ENCODE measurements around the gene ZNF672.
"Not testable (repeated sequence)": the region's sequence is repeated elsewhere in the genome, so short reads cannot be mapped to it uniquely, and the experiment has no call there.

ZNF672 gene

GRCh38 chr1:248792342-248792741 is 45.7 kb upstream of the ZNF672 start:
- H3K4me3 ChIP-seq (IDR thresholded peaks at IDR 0.05; ENCODE audit: insufficient read depth, low read depth, low read length): no peak overlapping the region
- H3K27ac ChIP-seq: peak overlapping the region; percentile 62; the same call in 1 of the 2 replicates
- no peaks in the 10 kb centered on the region for H3K79me2 ChIP-seq (ENCODE audit: insufficient read depth, low read depth)
- H3K36me3 ChIP-seq (ENCODE audit: insufficient read depth): no peaks in the 10 kb centered on the region
- TF ChIP-seq CTCF (conservative IDR thresholded peaks at IDR 0.05; ENCODE audit: low read depth, low read length): no peak
- H3K4me1 ChIP-seq (ENCODE audit: low read depth, poor library complexity, severe bottlenecking): peaks cover 42% of the 10 kb centered on the region
- no peak overlapping the region for H3K9ac ChIP-seq
- H3K27me3 ChIP-seq (ENCODE audit: insufficient read depth, low read depth): no peaks in the 10 kb centered on the region
- no peak overlapping the region for H2AFZ ChIP-seq (ENCODE audit: low read depth)
- no peaks in the 10 kb centered on the region for H4K20me1 ChIP-seq (ENCODE audit: insufficient read depth)
- no peak overlapping the region; the same call in 1 of the 2 replicates for H3K4me2 ChIP-seq

GRCh38 chr1:248793592-248793991 is 44.4 kb upstream of the ZNF672 start:
- no peaks in the 10 kb centered on the region for H3K36me3 ChIP-seq (ENCODE audit: insufficient read depth)
- no peak for TF ChIP-seq CTCF (conservative IDR thresholded peaks at IDR 0.05; ENCODE audit: low read depth, low read length)
- H3K4me1 ChIP-seq (ENCODE audit: low read depth, poor library complexity, severe bottlenecking): peaks cover 31% of the 10 kb centered on the region
- peak overlapping the region; percentile 12; the same call in 1 of the 2 replicates for H2AFZ ChIP-seq (ENCODE audit: low read depth)
- no peaks in the 10 kb centered on the region for H3K27me3 ChIP-seq (ENCODE audit: insufficient read depth, low read depth)
- no peak overlapping the region for H3K4me3 ChIP-seq (IDR thresholded peaks at IDR 0.05; ENCODE audit: insufficient read depth, low read depth, low read length)
- no peaks in the 10 kb centered on the region for H3K79me2 ChIP-seq (ENCODE audit: insufficient read depth, low read depth)
- no peaks in the 10 kb centered on the region for H4K20me1 ChIP-seq (ENCODE audit: insufficient read depth)
- H3K27ac ChIP-seq: peak overlapping the region; percentile 62; the same call in 1 of the 2 replicates
- peak overlapping the region; percentile 55 for H3K4me2 ChIP-seq
- H3K9ac ChIP-seq: no peak overlapping the region; the same call in 1 of the 2 replicates

- H4K20me1 ChIP-seq (ENCODE audit: insufficient read depth): not testable (repeated sequence)
- H3K4me1 ChIP-seq (ENCODE audit: low read depth, poor library complexity, severe bottlenecking): peaks cover 31% of the 10 kb centered on the region
These were observed 43.4 kb upstream of the ZNF672 start for GRCh38 chr1:248794663-248795062.

GRCh38 chr1:248798791-248799190 is 39.2 kb upstream of the ZNF672 start:
- no peak overlapping the region for H3K4me2 ChIP-seq
- H4K20me1 ChIP-seq (ENCODE audit: insufficient read depth): no peaks in the 10 kb centered on the region
- no peak overlapping the region for H3K27ac ChIP-seq
- peaks cover 31% of the 10 kb centered on the region for H3K4me1 ChIP-seq (ENCODE audit: low read depth, poor library complexity, severe bottlenecking)
- H3K4me3 ChIP-seq (IDR thresholded peaks at IDR 0.05; ENCODE audit: insufficient read depth, low read depth, low read length): no peak overlapping the region
- H3K9ac ChIP-seq: no peak overlapping the region
- no peak for TF ChIP-seq CTCF (conservative IDR thresholded peaks at IDR 0.05; ENCODE audit: low read depth, low read length)
- H3K79me2 ChIP-seq (ENCODE audit: insufficient read depth, low read depth): no peaks in the 10 kb centered on the region
- no peaks in the 10 kb centered on the region for H3K27me3 ChIP-seq (ENCODE audit: insufficient read depth, low read depth)
- no peak overlapping the region for H2AFZ ChIP-seq (ENCODE audit: low read depth)
- H3K36me3 ChIP-seq (ENCODE audit: insufficient read depth): no peaks in the 10 kb centered on the region

More at GRCh38 chr1:248794663-248795062, 43.4 kb upstream of the ZNF672 start:
- not testable (repeated sequence) for H2AFZ ChIP-seq (ENCODE audit: low read depth); H3K79me2 ChIP-seq (ENCODE audit: insufficient read depth, low read depth); H3K4me3 ChIP-seq (IDR thresholded peaks at IDR 0.05; ENCODE audit: insufficient read depth, low read depth, low read length); H3K27ac ChIP-seq; H3K9ac ChIP-seq; H3K36me3 ChIP-seq (ENCODE audit: insufficient read depth); H3K27me3 ChIP-seq (ENCODE audit: insufficient read depth, low read depth)
- peak overlapping the region; percentile 55; the same call in 1 of the 2 replicates for H3K4me2 ChIP-seq

GRCh38 chr1:248800459-248800858 is 37.6 kb upstream of the ZNF672 start:
- no peak for TF ChIP-seq CTCF (conservative IDR thresholded peaks at IDR 0.05; ENCODE audit: low read depth, low read length)

More at GRCh38 chr1:248800459-248800858, 37.6 kb upstream of the ZNF672 start:
- H2AFZ ChIP-seq (ENCODE audit: low read depth): no peak overlapping the region
- no peaks in the 10 kb centered on the region for H4K20me1 ChIP-seq (ENCODE audit: insufficient read depth)
- no peaks in the 10 kb centered on the region for H3K27me3 ChIP-seq (ENCODE audit: insufficient read depth, low read depth)
- no peaks in the 10 kb centered on the region for H3K36me3 ChIP-seq (ENCODE audit: insufficient read depth)
- H3K4me2 ChIP-seq: peak overlapping the region; percentile 70
- no peak overlapping the region for H3K27ac ChIP-seq
- no peak overlapping the region for H3K9ac ChIP-seq
- peaks cover 18% of the 10 kb centered on the region for H3K4me1 ChIP-seq (ENCODE audit: low read depth, poor library complexity, severe bottlenecking)
- H3K4me3 ChIP-seq (IDR thresholded peaks at IDR 0.05; ENCODE audit: insufficient read depth, low read depth, low read length): no peak overlapping the region
- no peaks in the 10 kb centered on the region for H3K79me2 ChIP-seq (ENCODE audit: insufficient read depth, low read depth)
